ENCODE results near the gene CPM. TPM values are rescaled to one million over a fixed set of nuclear protein-coding genes. Genes with fewer than 3 reads are reported as not detected.
"Not testable (repeated sequence)": the region's sequence is repeated elsewhere in the genome, so short reads cannot be mapped to it uniquely, and the experiment has no call there.

CPM gene
- total RNA-seq, 4 donors from 2014 or later = 59.0 to 120 (median 79.7) TPM

DNA sequence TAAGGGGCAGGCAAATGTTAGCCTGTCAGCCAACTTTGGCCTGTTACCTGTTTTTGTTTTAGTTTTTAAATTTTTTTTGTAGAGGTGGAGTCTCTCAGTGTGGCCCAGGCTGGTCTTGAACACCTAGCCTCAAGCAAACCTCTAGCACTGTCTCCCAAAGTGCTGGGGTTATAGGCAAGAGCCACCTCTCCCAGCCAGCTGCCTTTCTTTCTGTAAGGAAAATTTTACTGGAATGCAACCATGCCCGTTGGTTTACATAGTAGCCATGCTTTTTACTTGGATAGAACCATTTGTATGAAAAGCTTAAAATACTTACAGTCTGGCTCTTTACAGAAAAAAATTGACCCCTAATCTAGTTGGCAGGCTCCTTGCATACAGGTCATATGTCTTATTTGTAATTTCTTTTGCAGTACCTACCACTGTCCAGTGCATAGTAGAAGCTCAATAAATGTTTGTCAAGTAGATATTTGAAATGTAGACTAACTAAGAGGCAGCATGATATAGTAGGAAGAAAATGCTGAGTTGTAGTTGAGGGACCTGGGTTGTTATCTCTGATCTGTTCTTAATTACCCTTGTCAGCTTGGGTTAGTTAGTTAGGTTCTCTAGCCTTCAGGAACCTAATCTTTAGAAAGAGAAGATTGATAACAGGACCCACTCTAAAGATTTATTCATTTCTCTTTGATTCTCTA is 120.3 kb downstream of the CPM start:
- H3K27ac ChIP-seq = no peak overlapping the region
- no peaks in the 10 kb centered on the region for H3K27me3 ChIP-seq
- 60% methylated on average over 1 of the region's 1 CpG for WGBS
- TF ChIP-seq POLR2A (IDR thresholded peaks at IDR 0.05) (no peak), EP300 (IDR thresholded peaks at IDR 0.05) (no peak), POLR2AphosphoS5 (IDR thresholded peaks at IDR 0.05) (no peak)
- TF ChIP-seq, protein P1, sequence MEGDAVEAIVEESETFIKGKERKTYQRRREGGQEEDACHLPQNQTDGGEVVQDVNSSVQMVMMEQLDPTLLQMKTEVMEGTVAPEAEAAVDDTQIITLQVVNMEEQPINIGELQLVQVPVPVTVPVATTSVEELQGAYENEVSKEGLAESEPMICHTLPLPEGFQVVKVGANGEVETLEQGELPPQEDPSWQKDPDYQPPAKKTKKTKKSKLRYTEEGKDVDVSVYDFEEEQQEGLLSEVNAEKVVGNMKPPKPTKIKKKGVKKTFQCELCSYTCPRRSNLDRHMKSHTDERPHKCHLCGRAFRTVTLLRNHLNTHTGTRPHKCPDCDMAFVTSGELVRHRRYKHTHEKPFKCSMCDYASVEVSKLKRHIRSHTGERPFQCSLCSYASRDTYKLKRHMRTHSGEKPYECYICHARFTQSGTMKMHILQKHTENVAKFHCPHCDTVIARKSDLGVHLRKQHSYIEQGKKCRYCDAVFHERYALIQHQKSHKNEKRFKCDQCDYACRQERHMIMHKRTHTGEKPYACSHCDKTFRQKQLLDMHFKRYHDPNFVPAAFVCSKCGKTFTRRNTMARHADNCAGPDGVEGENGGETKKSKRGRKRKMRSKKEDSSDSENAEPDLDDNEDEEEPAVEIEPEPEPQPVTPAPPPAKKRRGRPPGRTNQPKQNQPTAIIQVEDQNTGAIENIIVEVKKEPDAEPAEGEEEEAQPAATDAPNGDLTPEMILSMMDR (IDR thresholded peaks at IDR 0.05) = no peak
- H3K36me3 ChIP-seq = peaks cover 49% of the 10 kb centered on the region
- DNase-seq (ENCODE audit: low spot score in 2 of 2) = no peak
- no peak overlapping the region for H3K4me3 ChIP-seq
- H3K9me3 ChIP-seq = no peaks in the 10 kb centered on the region
- H3K4me1 ChIP-seq = peaks cover 36% of the 10 kb centered on the region

DNA sequence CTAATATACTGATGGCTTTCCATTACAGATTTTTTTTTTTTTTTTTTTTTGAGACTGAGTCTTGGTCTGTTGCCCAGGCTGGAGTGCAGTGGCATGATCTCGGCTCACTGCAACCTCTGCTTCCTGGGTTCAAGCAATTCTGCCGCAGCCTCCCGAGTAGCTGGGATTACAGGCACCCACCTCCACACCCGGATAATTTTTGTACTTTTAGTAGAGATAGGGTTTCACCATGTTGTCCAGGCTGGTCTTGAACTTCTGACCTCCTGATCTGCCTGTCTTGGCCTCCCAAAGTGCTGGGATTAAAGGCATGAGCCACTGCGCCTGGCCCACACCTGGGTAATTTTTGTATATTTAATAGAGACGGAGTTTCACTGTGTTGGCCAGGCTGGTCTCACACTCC is 121.4 kb downstream of the CPM start:
- Histone ChIP-seq H3K36me3 (peaks cover 38% of the 10 kb centered on the region), H3K4me1 (peaks cover 43% of the 10 kb centered on the region)
- not testable (repeated sequence) for DNase-seq (ENCODE audit: low spot score in 2 of 2); H3K4me3 ChIP-seq; H3K27ac ChIP-seq; H3K27me3 ChIP-seq; H3K9me3 ChIP-seq
- 80% methylated on average over 6 of the region's 6 CpGs for WGBS

DNA sequence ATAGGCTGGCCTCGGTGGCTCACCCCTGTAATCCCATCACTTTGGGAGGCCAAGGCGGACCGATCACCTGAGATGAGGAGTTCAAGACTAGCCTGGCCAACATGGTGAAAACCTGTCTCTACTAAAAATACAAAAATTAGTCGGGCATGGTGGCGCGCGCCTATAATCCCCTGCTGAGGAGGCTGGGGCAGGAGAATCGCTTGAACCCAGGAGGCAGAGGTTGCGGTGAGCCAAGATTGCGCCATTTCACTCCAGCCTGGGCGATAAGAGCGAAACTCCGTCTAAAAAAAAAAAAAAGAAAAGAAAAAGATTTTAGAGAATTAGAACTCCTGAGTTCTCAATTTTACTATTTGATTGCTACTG is 123.0 kb downstream of the CPM start:
- peaks cover 27% of the 10 kb centered on the region for H3K36me3 ChIP-seq
- WGBS = 98% methylated on average over 13 of the region's 13 CpGs

DNA sequence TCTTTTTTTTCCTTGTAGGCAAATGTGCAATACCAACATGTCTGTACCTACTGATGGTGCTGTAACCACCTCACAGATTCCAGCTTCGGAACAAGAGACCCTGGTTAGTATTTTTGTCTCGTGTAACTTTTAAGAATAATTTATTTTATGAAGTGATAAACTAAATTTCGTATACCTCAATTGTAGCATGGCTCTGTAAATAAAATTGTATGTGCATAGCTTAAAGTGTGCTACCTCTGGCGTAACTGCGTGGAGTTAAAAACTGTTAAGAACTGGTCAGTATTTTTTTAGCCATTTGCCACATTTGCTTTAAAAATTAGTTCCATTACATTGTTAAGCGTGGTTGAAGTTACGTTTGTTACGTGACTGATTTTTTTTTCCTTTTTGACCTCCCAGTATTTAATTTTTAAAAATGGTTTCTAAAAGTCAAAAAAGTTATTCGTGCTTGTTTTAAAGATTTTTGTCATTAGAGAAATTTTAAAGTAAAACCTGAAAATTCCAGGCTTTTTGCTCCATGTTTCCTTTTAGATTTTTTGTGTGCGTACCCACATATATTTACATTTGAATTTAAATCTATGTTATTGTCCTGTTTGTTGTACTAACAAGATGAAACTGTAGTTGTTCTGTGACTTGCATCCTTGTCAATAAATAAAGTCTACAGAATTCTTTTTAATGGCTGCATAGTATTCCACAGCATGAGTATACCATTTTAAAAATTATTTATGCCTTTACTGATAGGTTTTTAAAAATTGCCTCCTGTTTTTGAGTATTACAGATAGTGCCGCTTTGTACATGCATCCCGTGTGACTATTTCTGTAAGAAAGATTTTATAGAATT is 123.6 kb downstream of the CPM start:
- DNase-seq (ENCODE audit: low spot score in 2 of 2) = no peak
- H3K4me1 ChIP-seq = peaks cover 36% of the 10 kb centered on the region
- H3K27ac ChIP-seq = peak overlapping the region; percentile 99
- H3K36me3 ChIP-seq = peaks cover 21% of the 10 kb centered on the region
- WGBS = 82% methylated on average over 12 of the region's 12 CpGs
- H3K27me3 ChIP-seq = no peaks in the 10 kb centered on the region
- peak overlapping the region; percentile 86 for H3K4me3 ChIP-seq
- no peaks in the 10 kb centered on the region for H3K9me3 ChIP-seq
- TF ChIP-seq, protein P1 (IDR thresholded peaks at IDR 0.05) = no peak
- TF ChIP-seq POLR2A (IDR thresholded peaks at IDR 0.05) = no peak
- TF ChIP-seq POLR2AphosphoS5 (IDR thresholded peaks at IDR 0.05) = no peak

More for the DNA sequence above, 123.0 kb downstream of the CPM start:
- not testable (repeated sequence) for H3K4me3 ChIP-seq; H3K27ac ChIP-seq; H3K9me3 ChIP-seq; DNase-seq (ENCODE audit: low spot score in 2 of 2); H3K27me3 ChIP-seq
- H3K4me1 ChIP-seq = peaks cover 36% of the 10 kb centered on the region

DNA sequence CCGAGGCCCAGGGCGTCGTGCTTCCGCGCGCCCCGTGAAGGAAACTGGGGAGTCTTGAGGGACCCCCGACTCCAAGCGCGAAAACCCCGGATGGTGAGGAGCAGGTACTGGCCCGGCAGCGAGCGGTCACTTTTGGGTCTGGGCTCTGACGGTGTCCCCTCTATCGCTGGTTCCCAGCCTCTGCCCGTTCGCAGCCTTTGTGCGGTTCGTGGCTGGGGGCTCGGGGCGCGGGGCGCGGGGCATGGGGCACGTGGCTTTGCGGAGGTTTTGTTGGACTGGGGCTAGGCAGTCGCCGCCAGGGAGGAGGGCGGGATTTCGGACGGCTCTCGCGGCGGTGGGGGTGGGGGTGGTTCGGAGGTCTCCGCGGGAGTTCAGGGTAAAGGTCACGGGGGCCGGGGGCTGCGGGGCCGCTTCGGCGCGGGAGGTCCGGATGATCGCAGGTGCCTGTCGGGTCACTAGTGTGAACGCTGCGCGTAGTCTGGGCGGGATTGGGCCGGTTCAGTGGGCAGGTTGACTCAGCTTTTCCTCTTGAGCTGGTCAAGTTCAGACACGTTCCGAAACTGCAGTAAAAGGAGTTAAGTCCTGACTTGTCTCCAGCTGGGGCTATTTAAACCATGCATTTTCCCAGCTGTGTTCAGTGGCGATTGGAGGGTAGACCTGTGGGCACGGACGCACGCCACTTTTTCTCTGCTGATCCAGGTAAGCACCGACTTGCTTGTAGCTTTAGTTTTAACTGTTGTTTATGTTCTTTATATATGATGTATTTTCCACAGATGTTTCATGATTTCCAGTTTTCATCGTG is 124.4 kb downstream of the CPM start:
- DNase-seq (ENCODE audit: low spot score in 2 of 2) = peak; percentile 87 to 90
- 1% methylated on average over 9 of the region's 61 CpGs for WGBS

DNA sequence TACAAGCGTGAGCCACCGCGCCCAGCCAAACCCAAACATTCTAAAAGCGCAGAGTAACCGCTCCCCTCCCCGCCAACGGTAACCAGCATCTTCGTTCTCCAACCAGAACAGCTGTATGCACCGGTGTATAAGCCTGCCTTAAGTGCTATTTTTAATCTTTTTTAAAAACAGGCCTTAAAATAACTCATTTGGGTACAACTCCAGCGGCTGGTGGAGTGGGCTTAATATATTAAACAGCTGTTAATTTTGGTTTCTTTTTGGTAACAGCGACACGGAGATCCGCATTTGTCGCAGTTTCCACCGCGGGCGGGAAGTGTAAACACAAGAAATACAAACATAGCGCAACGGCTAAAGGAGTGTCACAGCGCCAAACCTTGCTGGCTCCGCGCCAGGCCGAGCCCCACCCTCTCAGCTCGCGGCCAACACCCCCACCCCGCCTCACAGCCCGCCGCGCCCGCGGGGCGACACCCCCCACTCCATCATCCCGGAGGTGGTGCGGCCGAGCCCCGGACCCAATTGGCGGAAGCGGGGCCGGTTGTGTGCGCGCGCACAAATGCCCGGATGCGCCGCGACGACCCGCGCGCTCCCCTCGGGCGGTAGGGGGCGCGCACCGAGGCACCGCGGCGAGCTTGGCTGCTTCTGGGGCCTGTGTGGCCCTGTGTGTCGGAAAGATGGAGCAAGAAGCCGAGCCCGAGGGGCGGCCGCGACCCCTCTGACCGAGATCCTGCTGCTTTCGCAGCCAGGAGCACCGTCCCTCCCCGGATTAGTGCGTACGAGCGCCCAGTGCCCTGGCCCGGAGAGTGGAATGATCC is 125.2 kb downstream of the CPM start, which contains the start of gene MDM2:
MDM2 (plus strand) TSS at position 602 of the 812 bp plus-strand sequence. CDS start 301 bp downstream, outside the sequence.
- Histone ChIP-seq H3K36me3 (peaks cover 16% of the 10 kb centered on the region), H3K9me3 (no peaks in the 10 kb centered on the region), H3K27me3 (no peaks in the 10 kb centered on the region), H3K4me3 (peak within 1 kb of the TSS; percentile 86), H3K4me1 (peaks cover 29% of the 10 kb centered on the region), H3K27ac (peak within 1 kb of the TSS; percentile 99)
- TF ChIP-seq POLR2AphosphoS5 (IDR thresholded peaks at IDR 0.05) (peak; percentile 35 to 78 (median 70)), EP300 (IDR thresholded peaks at IDR 0.05) (no peak), POLR2A (IDR thresholded peaks at IDR 0.05) (peak in 1 of 2 donors; percentile 85)
- TF ChIP-seq, protein P1 (IDR thresholded peaks at IDR 0.05) = peak in 1 of 2 donors; percentile 86
- peak; percentile 96 to 97 for DNase-seq (ENCODE audit: low spot score in 2 of 2)
- WGBS = under 1% methylated on average over 35 of the region's 72 CpGs

More for the DNA sequence above, 124.4 kb downstream of the CPM start:
- H3K36me3 ChIP-seq = peaks cover 16% of the 10 kb centered on the region
- H3K27ac ChIP-seq = peak overlapping the region; percentile 99
- no peaks in the 10 kb centered on the region for H3K9me3 ChIP-seq
- no peaks in the 10 kb centered on the region for H3K27me3 ChIP-seq
- TF ChIP-seq POLR2AphosphoS5 (IDR thresholded peaks at IDR 0.05) (peak in 2 of 3 donors; percentile 84 to 86), EP300 (IDR thresholded peaks at IDR 0.05) (no peak)
- peak overlapping the region; percentile 86 for H3K4me3 ChIP-seq
- peaks cover 34% of the 10 kb centered on the region for H3K4me1 ChIP-seq

DNA sequence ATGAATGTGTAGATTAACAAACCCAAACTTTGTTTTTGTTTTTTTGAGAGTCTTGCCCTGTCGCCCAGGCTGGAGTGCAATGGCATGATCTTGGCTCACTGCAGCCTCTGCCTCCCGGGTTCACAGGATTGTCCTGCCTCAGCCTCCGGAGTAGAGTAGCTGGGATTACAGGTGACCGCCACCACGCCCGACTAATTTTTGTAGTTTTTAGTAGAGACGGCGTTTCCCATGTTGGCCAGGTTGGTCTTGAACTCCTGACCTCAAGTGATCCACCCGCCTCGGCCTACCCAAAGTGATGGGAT is 125.7 kb downstream of the CPM start:
- not testable (repeated sequence) for H3K27me3 ChIP-seq; DNase-seq (ENCODE audit: low spot score in 2 of 2); H3K9me3 ChIP-seq
- peaks cover 24% of the 10 kb centered on the region for H3K4me1 ChIP-seq
- H3K4me3 ChIP-seq = peak overlapping the region; percentile 86
- peak overlapping the region; percentile 99 for H3K27ac ChIP-seq
- 12% methylated on average over 10 of the region's 10 CpGs for WGBS
- H3K36me3 ChIP-seq = peaks cover 13% of the 10 kb centered on the region
